ENCODE results near the gene TMEM272. TPM values are rescaled to one million over a fixed set of nuclear protein-coding genes. Genes with fewer than 3 reads are reported as not detected.
A peak's percentile ranks its signal among the peaks of the same experiment; 100 is the strongest.
"Not testable (repeated sequence)": the region's sequence is repeated elsewhere in the genome, so short reads cannot be mapped to it uniquely, and the experiment has no call there.

TMEM272 gene
- total RNA-seq, 2 experiments from 2014 or later = 0.18 to 0.32 TPM

- TF ChIP-seq CTCF (IDR thresholded peaks at IDR 0.05) = no peak
- DNase-seq (peak; percentile 70), ATAC-seq (peak; percentile 40)
- Mint-ChIP-seq H3K27ac (peak overlapping the region; percentile 94), H3K9me3 (no peaks in the 10 kb centered on the region), H3K27me3 (no peaks in the 10 kb centered on the region), H3K4me3 (peak overlapping the region; percentile 74), H3K36me3 (ENCODE audit: low read depth) (no peaks in the 10 kb centered on the region), H3K4me1 (ENCODE audit: low read depth) (peaks cover 81% of the 10 kb centered on the region)
- ChIA-PET POLR2A (interaction anchor here (0.7 to 1.8 kb wide), 7 partner anchors 10 to 373 kb away, joined by 3 to 8 read pairs (median 7); partner anchors contain the start of gene INTS6), CTCF (interaction anchor here (0.9 to 8.3 kb wide), 8 partner anchors 9 to 28 kb away, joined by 3 to 119 read pairs (median 5); partner anchors contain the start of gene TMEM272)
- intact Hi-C loops (cut with micrococcal nuclease) = no loop called here
Measured at GRCh38 chr13:51825681-51826254, 19.2 kb downstream of the TMEM272 start.

- Mint-ChIP-seq H3K4me3 (peak overlapping the region; percentile 74), H3K4me1 (ENCODE audit: low read depth) (peaks cover 85% of the 10 kb centered on the region), H3K9me3 (no peaks in the 10 kb centered on the region), H3K27me3 (no peaks in the 10 kb centered on the region), H3K27ac (peak overlapping the region; percentile 94), H3K36me3 (ENCODE audit: low read depth) (no peaks in the 10 kb centered on the region)
- ATAC-seq = peak; percentile 26
- no peak for TF ChIP-seq CTCF (IDR thresholded peaks at IDR 0.05)
- ChIA-PET POLR2A (interaction anchor here (0.7 to 1.8 kb wide), 6 partner anchors 10 to 44 kb away, joined by 3 to 8 read pairs (median 7); no protein-coding TSS in a partner anchor), CTCF (interaction anchor here (0.9 to 8.3 kb wide), 8 partner anchors 10 to 27 kb away, joined by 3 to 119 read pairs (median 5); partner anchors contain the start of gene TMEM272)
- intact Hi-C loops (cut with micrococcal nuclease) = no loop called here
- DNase-seq = no peak
Measured at GRCh38 chr13:51825165-51825592, 19.8 kb downstream of the TMEM272 start.

- peak overlapping the region; percentile 94 for H3K27ac Mint-ChIP-seq
- CTCF ChIA-PET = interaction anchor here (0.6 to 8.3 kb wide), 6 partner anchors 10 to 25 kb away, joined by 4 to 119 read pairs (median 7); partner anchors contain the start of gene TMEM272
- H3K4me1 Mint-ChIP-seq (ENCODE audit: low read depth) = peaks cover 85% of the 10 kb centered on the region
- POLR2A ChIA-PET = interaction anchor here (1.7 to 1.8 kb wide), 3 partner anchors 9 to 22 kb away, joined by 7 to 8 read pairs (median 8); no protein-coding TSS in a partner anchor
- DNase-seq; H3K9me3 Mint-ChIP-seq; H3K36me3 Mint-ChIP-seq (ENCODE audit: low read depth); H3K27me3 Mint-ChIP-seq; intact Hi-C loops (cut with micrococcal nuclease); ATAC-seq: not testable (repeated sequence)
- H3K4me3 Mint-ChIP-seq = peak overlapping the region; percentile 74
Measured at GRCh38 chr13:51824712-51825111, 20.3 kb downstream of the TMEM272 start.

GRCh38 chr13:51823863-51824262 lies 21.1 kb downstream of the TMEM272 start:
- Mint-ChIP-seq H3K9me3 (no peaks in the 10 kb centered on the region), H3K4me1 (ENCODE audit: low read depth) (peaks cover 85% of the 10 kb centered on the region), H3K4me3 (peak overlapping the region; percentile 74), H3K27me3 (no peaks in the 10 kb centered on the region), H3K27ac (peak overlapping the region; percentile 94), H3K36me3 (ENCODE audit: low read depth) (no peaks in the 10 kb centered on the region)
- TF ChIP-seq CTCF (IDR thresholded peaks at IDR 0.05) = no peak
- no peak for DNase-seq
- ChIA-PET CTCF (interaction anchor here (1.8 to 8.3 kb wide), 2 partner anchors 8 to 9 kb away, joined by 6 to 119 read pairs; no protein-coding TSS in a partner anchor), POLR2A (interaction anchor here (0.6 kb wide), 1 partner anchor 191 kb away, joined by 3 read pairs; no protein-coding TSS in a partner anchor)
- no peak for ATAC-seq
- intact Hi-C loops (cut with micrococcal nuclease) = loop anchor here (2.0 kb wide), 1 partner anchor 19 kb away; the partner anchor contains the start of gene DHRS12

- ATAC-seq = no peak
- CTCF ChIA-PET = interaction anchor here (1.3 to 8.3 kb wide), 3 partner anchors 9 to 10 kb away, joined by 3 to 119 read pairs (median 6); no protein-coding TSS in a partner anchor
Measured at GRCh38 chr13:51823359-51823758, 21.6 kb downstream of the TMEM272 start.

More at GRCh38 chr13:51823359-51823758, 21.6 kb downstream of the TMEM272 start:
- Mint-ChIP-seq H3K4me3 (peak overlapping the region; percentile 74), H3K36me3 (ENCODE audit: low read depth) (no peaks in the 10 kb centered on the region), H3K9me3 (no peaks in the 10 kb centered on the region), H3K4me1 (ENCODE audit: low read depth) (peaks cover 85% of the 10 kb centered on the region), H3K27ac (peak overlapping the region; percentile 94), H3K27me3 (no peaks in the 10 kb centered on the region)
- POLR2A ChIA-PET = interaction anchor here (0.6 to 3.1 kb wide), 5 partner anchors 9 to 1596 kb away, joined by 3 to 10 read pairs (median 6); partner anchors contain the start of gene INTS6
- TF ChIP-seq CTCF (IDR thresholded peaks at IDR 0.05) = no peak
- DNase-seq = no peak
- intact Hi-C loops (cut with micrococcal nuclease) = loop anchor here (2.0 kb wide), 1 partner anchor 19 kb away; the partner anchor contains the start of gene DHRS12

Data from activated CD8-positive, alpha-beta T cell treated with anti-CD3 and anti-CD28 coated beads for 36 hours (primary cell).